ENCODE measurements around the gene OOSP3. TPM values are rescaled to one million over a fixed set of nuclear protein-coding genes. Genes with fewer than 3 reads are reported as not detected.

Gene OOSP3
- polyA plus RNA-seq, 1 of the 3 experiments (the other 2 are of a cell fraction): not detected

DNA sequence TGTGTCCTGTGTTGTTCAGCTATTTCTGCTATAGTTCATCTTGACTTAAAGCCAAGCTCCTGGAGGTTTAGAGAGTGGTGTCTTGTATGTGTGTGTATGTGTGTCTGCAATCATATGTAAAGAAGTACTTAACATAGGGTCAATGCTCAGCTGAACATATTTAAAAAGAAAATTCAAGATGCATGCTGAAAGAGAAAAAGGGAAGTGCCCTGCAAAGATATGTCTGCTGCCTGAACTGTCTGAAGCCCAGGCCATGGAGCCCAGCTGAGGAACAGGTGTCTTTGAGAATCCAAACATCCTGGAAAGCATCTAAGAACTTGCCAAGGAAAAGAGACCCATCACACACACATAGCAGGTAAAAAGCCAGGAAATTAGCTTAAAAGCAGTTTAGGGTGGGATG lies 18.9 kb upstream of the OOSP3 start (continued):
- no peak for TF ChIP-seq RXRA (IDR thresholded peaks at IDR 0.05; ENCODE audit: borderline replicate concordance, low read depth)

DNA sequence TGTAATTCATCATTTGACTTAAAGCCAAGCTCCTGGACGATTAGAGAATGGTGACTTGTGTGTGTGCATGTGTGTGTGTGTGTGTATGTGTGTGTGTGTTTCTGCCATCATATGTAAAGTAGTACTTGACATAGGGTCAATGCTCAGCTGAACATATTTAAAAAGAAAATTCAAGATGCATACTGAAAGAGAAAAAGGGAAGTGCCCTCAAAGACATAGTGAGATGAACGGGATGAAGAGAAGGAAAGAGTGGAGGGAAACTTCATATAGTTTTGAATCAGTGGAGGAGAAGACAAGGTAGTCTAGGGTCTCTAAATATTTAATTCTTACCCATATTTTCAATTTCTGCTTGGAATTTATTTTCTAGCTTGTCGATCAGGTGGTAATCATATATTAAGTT lies 16.3 kb upstream of the OOSP3 start:
- CTCF ChIA-PET: no interaction called here
- H3K4me2 ChIP-seq: no peak overlapping the region
- H3K79me2 ChIP-seq (ENCODE audit: insufficient read depth): no peaks in the 10 kb centered on the region
- no peak for DNase-seq
- no peak overlapping the region for H3K9ac ChIP-seq
- 23% methylated on average over 3 of the region's 3 CpGs for WGBS (ENCODE audit: low lambda C conversion rate)
- no peaks in the 10 kb centered on the region for H3F3A ChIP-seq (replicated peaks; ENCODE audit: insufficient read depth)
- H3K9me3 ChIP-seq: no peaks in the 10 kb centered on the region
- no peaks in the 10 kb centered on the region for H3K36me3 ChIP-seq (replicated peaks in 1 of 2; ENCODE audit: control insufficient read depth in 1 of 2, insufficient read depth in 2 of 2, low read length in 1 of 2)
- no peak for TF ChIP-seq TEAD4 (IDR thresholded peaks at IDR 0.05; ENCODE audit: borderline replicate concordance, insufficient read depth)
- TF ChIP-seq SIN3A (IDR thresholded peaks at IDR 0.05; ENCODE audit: borderline replicate concordance, low read depth, low read length): no peak
- TF ChIP-seq NRF1 (IDR thresholded peaks at IDR 0.05; ENCODE audit: low read depth, low read length): no peak
- TF ChIP-seq RAD21 (IDR thresholded peaks at IDR 0.05; ENCODE audit: low read length): no peak
- TF ChIP-seq, protein P1, sequence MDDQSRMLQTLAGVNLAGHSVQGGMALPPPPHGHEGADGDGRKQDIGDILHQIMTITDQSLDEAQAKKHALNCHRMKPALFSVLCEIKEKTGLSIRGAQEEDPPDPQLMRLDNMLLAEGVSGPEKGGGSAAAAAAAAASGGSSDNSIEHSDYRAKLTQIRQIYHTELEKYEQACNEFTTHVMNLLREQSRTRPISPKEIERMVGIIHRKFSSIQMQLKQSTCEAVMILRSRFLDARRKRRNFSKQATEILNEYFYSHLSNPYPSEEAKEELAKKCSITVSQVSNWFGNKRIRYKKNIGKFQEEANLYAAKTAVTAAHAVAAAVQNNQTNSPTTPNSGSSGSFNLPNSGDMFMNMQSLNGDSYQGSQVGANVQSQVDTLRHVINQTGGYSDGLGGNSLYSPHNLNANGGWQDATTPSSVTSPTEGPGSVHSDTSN (IDR thresholded peaks at IDR 0.05): no peak
- TF ChIP-seq FOXJ3 (CRISPR knock-in tag; IDR thresholded peaks at IDR 0.05): no peak
- TF ChIP-seq EP300 (IDR thresholded peaks at IDR 0.05; ENCODE audit: borderline replicate concordance in 1 of 2, low read depth in 1 of 2, low read length in 1 of 2): no peak
- no peak for TF ChIP-seq GATA2 (CRISPR knock-in tag; IDR thresholded peaks at IDR 0.05)
- TF ChIP-seq, protein P2, sequence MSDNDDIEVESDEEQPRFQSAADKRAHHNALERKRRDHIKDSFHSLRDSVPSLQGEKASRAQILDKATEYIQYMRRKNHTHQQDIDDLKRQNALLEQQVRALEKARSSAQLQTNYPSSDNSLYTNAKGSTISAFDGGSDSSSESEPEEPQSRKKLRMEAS (IDR thresholded peaks at IDR 0.05; ENCODE audit: low read depth): no peak
- no peak for TF ChIP-seq EZH2phosphoT487 (IDR thresholded peaks at IDR 0.05; ENCODE audit: borderline replicate concordance, low read depth)
- TF ChIP-seq GABPA (IDR thresholded peaks at IDR 0.05; ENCODE audit: low read depth): no peak
- TF ChIP-seq FOSL2 (IDR thresholded peaks at IDR 0.05; ENCODE audit: borderline replicate concordance, low read depth): no peak
- no peak for TF ChIP-seq JUND (IDR thresholded peaks at IDR 0.05)
- no peak for TF ChIP-seq POLR2AphosphoS5 (IDR thresholded peaks at IDR 0.05; ENCODE audit: low read depth, low read length)
- TF ChIP-seq, protein P3, sequence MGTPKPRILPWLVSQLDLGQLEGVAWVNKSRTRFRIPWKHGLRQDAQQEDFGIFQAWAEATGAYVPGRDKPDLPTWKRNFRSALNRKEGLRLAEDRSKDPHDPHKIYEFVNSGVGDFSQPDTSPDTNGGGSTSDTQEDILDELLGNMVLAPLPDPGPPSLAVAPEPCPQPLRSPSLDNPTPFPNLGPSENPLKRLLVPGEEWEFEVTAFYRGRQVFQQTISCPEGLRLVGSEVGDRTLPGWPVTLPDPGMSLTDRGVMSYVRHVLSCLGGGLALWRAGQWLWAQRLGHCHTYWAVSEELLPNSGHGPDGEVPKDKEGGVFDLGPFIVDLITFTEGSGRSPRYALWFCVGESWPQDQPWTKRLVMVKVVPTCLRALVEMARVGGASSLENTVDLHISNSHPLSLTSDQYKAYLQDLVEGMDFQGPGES (IDR thresholded peaks at IDR 0.05; ENCODE audit: low read depth, low read length): no peak
- TF ChIP-seq MXI1 (IDR thresholded peaks at IDR 0.05; ENCODE audit: low read depth, low read length): no peak
- TF ChIP-seq, protein P4, sequence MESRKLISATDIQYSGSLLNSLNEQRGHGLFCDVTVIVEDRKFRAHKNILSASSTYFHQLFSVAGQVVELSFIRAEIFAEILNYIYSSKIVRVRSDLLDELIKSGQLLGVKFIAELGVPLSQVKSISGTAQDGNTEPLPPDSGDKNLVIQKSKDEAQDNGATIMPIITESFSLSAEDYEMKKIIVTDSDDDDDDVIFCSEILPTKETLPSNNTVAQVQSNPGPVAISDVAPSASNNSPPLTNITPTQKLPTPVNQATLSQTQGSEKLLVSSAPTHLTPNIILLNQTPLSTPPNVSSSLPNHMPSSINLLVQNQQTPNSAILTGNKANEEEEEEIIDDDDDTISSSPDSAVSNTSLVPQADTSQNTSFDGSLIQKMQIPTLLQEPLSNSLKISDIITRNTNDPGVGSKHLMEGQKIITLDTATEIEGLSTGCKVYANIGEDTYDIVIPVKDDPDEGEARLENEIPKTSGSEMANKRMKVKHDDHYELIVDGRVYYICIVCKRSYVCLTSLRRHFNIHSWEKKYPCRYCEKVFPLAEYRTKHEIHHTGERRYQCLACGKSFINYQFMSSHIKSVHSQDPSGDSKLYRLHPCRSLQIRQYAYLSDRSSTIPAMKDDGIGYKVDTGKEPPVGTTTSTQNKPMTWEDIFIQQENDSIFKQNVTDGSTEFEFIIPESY (IDR thresholded peaks at IDR 0.05; ENCODE audit: borderline replicate concordance, low read depth): no peak
- no peak for TF ChIP-seq ELF1 (IDR thresholded peaks at IDR 0.05)
- no peak for TF ChIP-seq MEF2A (IDR thresholded peaks at IDR 0.05; ENCODE audit: borderline replicate concordance, low read depth)
- H3K4me3 ChIP-seq (ENCODE audit: low read depth in 2 of 2, low read length in 1 of 2): no peak overlapping the region
- H3K9me2 ChIP-seq: no peaks in the 10 kb centered on the region
- POLR2A ChIA-PET: no interaction called here
- peaks cover 4% of the 10 kb centered on the region; the same call in 1 of the 2 replicates for H3K27me3 ChIP-seq (ENCODE audit: insufficient read depth)
- no peak overlapping the region for H3K27ac ChIP-seq (ENCODE audit: low read depth in 2 of 2, low read length in 1 of 2)
- peaks cover 0 to 11% of the 10 kb centered on the region in 2 experiments; a peak in 1 of 4 replicates for H3K4me1 ChIP-seq (ENCODE audit: control insufficient read depth in 1 of 2, insufficient read depth in 2 of 2, low read depth in 1 of 2, low read length in 1 of 2)
- no peak overlapping the region for H2AFZ ChIP-seq (ENCODE audit: low read depth)
- H4K20me1 ChIP-seq (ENCODE audit: insufficient read depth): no peaks in the 10 kb centered on the region
